ENCODE data around the gene FOXJ3.

Gene FOXJ3

GRCh38 chr1:42333662-42334239, 1.3 kb downstream of the FOXJ3 start:
- Histone ChIP-seq H3K9me3 (no peaks in the 10 kb centered on the region), H3K36me3 (no peaks in the 10 kb centered on the region), H3K27ac (peak overlapping the region; percentile 87), H3K27me3 (peaks cover 3% of the 10 kb centered on the region), H3K4me1 (ENCODE audit: control insufficient read depth in 1 of 2, insufficient read depth in 1 of 2, low read depth in 1 of 2, low read length in 1 of 2) (peaks cover 17 to 18% of the 10 kb centered on the region in 2 experiments), H3K4me3 (ENCODE audit: low read depth in 1 of 2, low read length in 1 of 2) (peak overlapping the region; percentile 79 to 84)
- TF ChIP-seq CTCF (IDR thresholded peaks at IDR 0.05), result no peak

GRCh38 chr1:42332877-42333276, 2.2 kb downstream of the FOXJ3 start:
- H3K4me3 ChIP-seq (ENCODE audit: low read depth in 1 of 2, low read length in 1 of 2), result no peak overlapping the region
- peaks cover 17 to 18% of the 10 kb centered on the region in 2 experiments for H3K4me1 ChIP-seq (ENCODE audit: control insufficient read depth in 1 of 2, insufficient read depth in 1 of 2, low read depth in 1 of 2, low read length in 1 of 2)
- H3K27me3 ChIP-seq, result no peaks in the 10 kb centered on the region
- H3K9me3 ChIP-seq, result no peaks in the 10 kb centered on the region
- H3K36me3 ChIP-seq, result no peaks in the 10 kb centered on the region
- TF ChIP-seq CTCF (IDR thresholded peaks at IDR 0.05), result no peak
- no peak overlapping the region for H3K27ac ChIP-seq

- H3K4me3 ChIP-seq (ENCODE audit: low read depth in 1 of 2, low read length in 1 of 2), result no peak overlapping the region
- no peaks in the 10 kb centered on the region for H3K9me3 ChIP-seq
- no peaks in the 10 kb centered on the region for H3K36me3 ChIP-seq
- H3K27me3 ChIP-seq, result no peaks in the 10 kb centered on the region
- peaks cover 11 to 13% of the 10 kb centered on the region in 2 experiments for H3K4me1 ChIP-seq (ENCODE audit: control insufficient read depth in 1 of 2, insufficient read depth in 1 of 2, low read depth in 1 of 2, low read length in 1 of 2)
- TF ChIP-seq CTCF (IDR thresholded peaks at IDR 0.05), result no peak
- H3K27ac ChIP-seq, result no peak overlapping the region
These were observed 4.8 kb downstream of the FOXJ3 start for GRCh38 chr1:42330215-42330614.

- Histone ChIP-seq H3K36me3 (no peaks in the 10 kb centered on the region), H3K4me3 (ENCODE audit: low read depth in 1 of 2, low read length in 1 of 2) (no peak overlapping the region), H3K27me3 (no peaks in the 10 kb centered on the region), H3K4me1 (ENCODE audit: control insufficient read depth in 1 of 2, insufficient read depth in 1 of 2, low read depth in 1 of 2, low read length in 1 of 2) (peaks cover 6 to 9% of the 10 kb centered on the region in 2 experiments), H3K27ac (no peak overlapping the region), H3K9me3 (no peaks in the 10 kb centered on the region)
- TF ChIP-seq CTCF (IDR thresholded peaks at IDR 0.05), result no peak
These were observed 6.0 kb downstream of the FOXJ3 start for GRCh38 chr1:42328916-42329496.

GRCh38 chr1:42328047-42328625, 6.9 kb downstream of the FOXJ3 start:
- H3K27me3 ChIP-seq, result no peaks in the 10 kb centered on the region
- H3K9me3 ChIP-seq, result no peaks in the 10 kb centered on the region
- H3K36me3 ChIP-seq, result no peaks in the 10 kb centered on the region
- no peak for TF ChIP-seq CTCF (IDR thresholded peaks at IDR 0.05)
- H3K4me1 ChIP-seq (ENCODE audit: control insufficient read depth in 1 of 2, insufficient read depth in 1 of 2, low read depth in 1 of 2, low read length in 1 of 2), result peaks cover 0 to 3% of the 10 kb centered on the region in 2 experiments
- no peak overlapping the region for H3K27ac ChIP-seq
- H3K4me3 ChIP-seq (ENCODE audit: low read depth in 1 of 2, low read length in 1 of 2), result no peak overlapping the region

Data from neutrophil (primary cell).